Neural progenitor cell (in vitro differentiated cells): Measurements from ENCODE around the gene PTPRN2.

ENCODE experiments used
- EZH2phosphoT487 ChIP-seq: fragments of 200-600 bp; sonication (generic); IDR thresholded peaks from 2 replicates; pipeline ENCODE4 v1.6.1; 2017; ENCODE audit warnings: antibody characterized with exemption
- TF ChIP-seq, protein P1 (sequence below): fragments of 200-600 bp; sonication (generic); IDR thresholded peaks from 2 replicates; pipeline ENCODE4 v1.5.1; 2017; ENCODE audit warnings: antibody characterized with exemption, mild to moderate bottlenecking

DNA sequence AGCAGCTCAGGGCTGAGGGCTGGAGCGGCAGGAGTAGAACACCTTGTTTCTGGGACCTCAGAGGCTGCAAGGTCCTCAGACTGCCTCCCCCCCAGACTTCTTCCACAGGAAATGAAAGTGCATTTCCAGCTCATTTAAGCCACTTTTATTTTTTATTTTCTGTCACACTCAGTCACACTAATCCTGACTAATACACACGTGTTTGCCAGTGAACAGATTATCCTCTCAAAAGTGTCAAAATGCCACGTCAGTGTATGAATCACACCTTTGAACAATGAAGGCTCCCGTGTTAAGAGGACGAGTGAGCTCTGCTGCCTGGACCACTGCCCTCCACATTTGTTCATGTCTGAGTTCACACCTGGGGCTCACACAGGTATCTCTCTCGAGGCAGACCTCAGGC, 762.3 kb downstream of the PTPRN2 start:
- TF ChIP-seq, protein P1, sequence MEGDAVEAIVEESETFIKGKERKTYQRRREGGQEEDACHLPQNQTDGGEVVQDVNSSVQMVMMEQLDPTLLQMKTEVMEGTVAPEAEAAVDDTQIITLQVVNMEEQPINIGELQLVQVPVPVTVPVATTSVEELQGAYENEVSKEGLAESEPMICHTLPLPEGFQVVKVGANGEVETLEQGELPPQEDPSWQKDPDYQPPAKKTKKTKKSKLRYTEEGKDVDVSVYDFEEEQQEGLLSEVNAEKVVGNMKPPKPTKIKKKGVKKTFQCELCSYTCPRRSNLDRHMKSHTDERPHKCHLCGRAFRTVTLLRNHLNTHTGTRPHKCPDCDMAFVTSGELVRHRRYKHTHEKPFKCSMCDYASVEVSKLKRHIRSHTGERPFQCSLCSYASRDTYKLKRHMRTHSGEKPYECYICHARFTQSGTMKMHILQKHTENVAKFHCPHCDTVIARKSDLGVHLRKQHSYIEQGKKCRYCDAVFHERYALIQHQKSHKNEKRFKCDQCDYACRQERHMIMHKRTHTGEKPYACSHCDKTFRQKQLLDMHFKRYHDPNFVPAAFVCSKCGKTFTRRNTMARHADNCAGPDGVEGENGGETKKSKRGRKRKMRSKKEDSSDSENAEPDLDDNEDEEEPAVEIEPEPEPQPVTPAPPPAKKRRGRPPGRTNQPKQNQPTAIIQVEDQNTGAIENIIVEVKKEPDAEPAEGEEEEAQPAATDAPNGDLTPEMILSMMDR, result no peak
- TF ChIP-seq EZH2phosphoT487, result no peak
